Activated naive CD8-positive, alpha-beta T cell treated with anti-CD3 and anti-CD28 coated beads for 36 hours (primary cell): ENCODE measurements around the gene GP5. TPM values are rescaled to one million over a fixed set of nuclear protein-coding genes. Genes with fewer than 3 reads are reported as not detected.

Source experiments
- DNase-seq: peaks from one replicate; pipeline ENCODE4 v3.0.0; 2021
- H3K27ac Mint-ChIP-seq: one replicate; pipeline ENCODE4 v1.8.0; 2022; ENCODE audit warnings: mild to moderate bottlenecking, moderate library complexity, mixed read lengths
- H3K27me3 Mint-ChIP-seq: one replicate; pipeline ENCODE4 v1.8.0; 2022; ENCODE audit warnings: mild to moderate bottlenecking, mixed read lengths
- H3K36me3 Mint-ChIP-seq: one replicate; pipeline ENCODE4 v1.8.0; 2021; ENCODE audit warnings: mild to moderate bottlenecking, mixed read lengths
- H3K4me1 Mint-ChIP-seq: one replicate; pipeline ENCODE4 v1.8.0; 2021; ENCODE audit warnings: mixed read lengths
- H3K4me3 Mint-ChIP-seq: one replicate; pipeline ENCODE4 v1.8.0; 2022; ENCODE audit warnings: mild to moderate bottlenecking, moderate library complexity, mixed read lengths
- H3K9me3 Mint-ChIP-seq: one replicate; pipeline ENCODE4 v1.8.0; 2022; ENCODE audit warnings: mixed read lengths
- total RNA-seq, 2 experiments: library from RNA; stranded (reverse); gene quantifications; one replicate each; pipeline ENCODE4 v1.2.3, GENCODE V29; 2021

The GP5 gene
- total RNA-seq, 2 experiments from 2014 or later, result 0.80 TPM

DNA sequence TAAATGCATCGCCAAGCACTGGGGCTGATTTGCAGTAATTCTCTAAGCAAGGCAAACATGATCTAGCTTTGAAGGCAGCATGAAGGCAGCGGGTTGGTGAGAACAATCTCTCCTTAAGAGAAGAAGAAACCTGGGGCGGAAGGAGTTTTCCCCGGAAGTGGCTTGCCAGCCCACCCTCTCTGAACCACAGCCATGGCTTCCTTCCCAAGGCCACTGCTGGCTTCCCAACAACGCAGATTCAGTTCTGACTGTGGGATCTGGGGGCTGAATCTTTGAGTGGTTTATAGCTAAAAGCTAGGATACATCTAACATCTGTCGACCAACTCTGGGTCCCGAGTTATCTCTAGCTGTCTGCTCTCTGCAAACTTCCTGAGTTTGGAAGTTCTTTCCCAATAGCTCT lies 43.7 kb downstream of the GP5 start:
- Mint-ChIP-seq H3K27me3 (no peaks in the 10 kb centered on the region), H3K27ac (no peak overlapping the region), H3K4me1 (no peaks in the 10 kb centered on the region), H3K36me3 (no peaks in the 10 kb centered on the region), H3K9me3 (no peaks in the 10 kb centered on the region), H3K4me3 (no peak overlapping the region)
- no peak for DNase-seq

DNA sequence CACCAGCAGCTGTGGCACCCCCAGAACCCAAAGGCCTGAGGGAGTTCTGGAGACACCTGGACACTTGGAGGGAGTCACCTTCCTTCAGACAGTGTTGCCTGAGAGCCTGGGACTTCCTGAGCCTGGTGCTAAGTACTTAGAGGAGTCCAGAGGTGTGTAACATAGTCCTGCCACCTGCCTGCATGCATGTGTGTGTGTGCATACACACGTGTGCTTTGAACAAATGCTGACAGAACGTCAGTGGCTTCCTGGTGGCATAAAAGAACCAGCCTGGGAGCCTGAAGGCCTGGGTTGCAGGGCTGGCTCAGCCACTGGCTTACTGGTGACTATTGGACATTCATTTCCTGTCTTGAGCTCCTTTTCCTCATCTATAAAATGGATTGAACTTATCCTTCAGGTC lies 44.8 kb downstream of the GP5 start:
- Mint-ChIP-seq H3K27me3 (no peaks in the 10 kb centered on the region), H3K4me3 (no peak overlapping the region), H3K36me3 (no peaks in the 10 kb centered on the region), H3K4me1 (no peaks in the 10 kb centered on the region), H3K9me3 (no peaks in the 10 kb centered on the region), H3K27ac (no peak overlapping the region)
- no peak for DNase-seq

DNA sequence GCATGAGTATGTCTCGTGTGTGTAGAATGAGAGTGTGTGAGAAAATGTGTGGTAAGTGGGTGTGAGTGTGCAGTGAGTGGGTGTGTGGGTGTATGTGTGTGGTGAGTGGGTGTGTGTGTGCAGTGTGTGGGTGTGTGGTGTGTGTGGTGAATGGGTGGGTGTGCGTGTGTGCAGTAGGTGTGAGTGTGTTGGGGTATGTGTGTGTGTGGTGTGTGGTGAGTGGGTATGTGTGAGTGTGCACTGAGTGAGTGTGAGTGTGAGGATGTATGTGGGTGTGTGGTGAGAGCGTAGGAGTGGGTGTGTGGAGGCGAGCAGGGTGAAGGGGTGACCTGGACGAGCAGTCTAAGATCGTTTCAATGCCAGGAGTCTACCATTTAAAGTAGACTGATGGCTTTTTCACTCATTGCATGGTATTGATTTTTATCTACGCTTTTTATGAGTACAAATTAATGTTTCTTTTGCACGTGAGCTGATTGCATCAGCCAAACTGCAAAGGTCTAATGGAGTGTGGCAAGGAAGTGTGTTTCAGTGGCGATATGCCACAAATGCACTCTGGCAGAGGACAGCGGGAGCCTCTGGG lies 46.3 kb downstream of the GP5 start:
- H3K4me3 Mint-ChIP-seq, result no peak overlapping the region
- DNase-seq, result no peak
- H3K4me1 Mint-ChIP-seq, result no peaks in the 10 kb centered on the region
- H3K9me3 Mint-ChIP-seq, result no peaks in the 10 kb centered on the region
- no peaks in the 10 kb centered on the region for H3K27me3 Mint-ChIP-seq
- no peaks in the 10 kb centered on the region for H3K36me3 Mint-ChIP-seq
- no peak overlapping the region for H3K27ac Mint-ChIP-seq

DNA sequence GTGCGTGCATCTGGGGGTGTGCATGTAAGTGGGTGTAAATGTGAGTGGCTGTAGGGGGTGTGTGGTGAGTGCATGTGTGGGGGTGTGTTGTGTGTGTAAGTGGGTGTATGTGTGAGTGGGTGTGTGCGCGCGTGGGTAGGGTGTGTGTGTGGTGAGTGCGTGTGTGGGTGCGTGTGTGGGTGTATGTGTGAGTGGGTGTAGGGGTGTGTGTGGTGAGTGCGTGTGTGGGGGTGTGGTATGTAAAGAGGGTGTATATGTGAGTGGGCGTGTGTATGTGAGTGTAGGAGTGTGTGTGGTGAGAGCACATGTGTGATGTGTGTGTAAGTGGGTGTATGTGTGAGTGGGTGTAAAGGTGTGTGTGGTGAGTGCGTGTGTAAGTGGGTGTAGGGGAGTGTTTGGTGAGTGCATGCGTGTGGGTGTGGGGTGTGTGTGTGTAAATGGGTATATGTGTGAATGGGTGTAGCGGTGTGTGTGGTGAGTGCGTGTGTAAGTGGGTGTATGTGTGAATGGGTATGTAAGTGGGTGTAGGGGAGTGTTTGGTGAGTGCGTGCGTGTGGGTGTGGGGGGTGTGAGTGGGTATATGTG lies 47.0 kb downstream of the GP5 start:
- H3K4me1 Mint-ChIP-seq, result no peaks in the 10 kb centered on the region
- DNase-seq, result no peak
- no peaks in the 10 kb centered on the region for H3K9me3 Mint-ChIP-seq
- no peak overlapping the region for H3K27ac Mint-ChIP-seq
- no peak overlapping the region for H3K4me3 Mint-ChIP-seq
- H3K27me3 Mint-ChIP-seq, result no peaks in the 10 kb centered on the region
- H3K36me3 Mint-ChIP-seq, result no peaks in the 10 kb centered on the region

DNA sequence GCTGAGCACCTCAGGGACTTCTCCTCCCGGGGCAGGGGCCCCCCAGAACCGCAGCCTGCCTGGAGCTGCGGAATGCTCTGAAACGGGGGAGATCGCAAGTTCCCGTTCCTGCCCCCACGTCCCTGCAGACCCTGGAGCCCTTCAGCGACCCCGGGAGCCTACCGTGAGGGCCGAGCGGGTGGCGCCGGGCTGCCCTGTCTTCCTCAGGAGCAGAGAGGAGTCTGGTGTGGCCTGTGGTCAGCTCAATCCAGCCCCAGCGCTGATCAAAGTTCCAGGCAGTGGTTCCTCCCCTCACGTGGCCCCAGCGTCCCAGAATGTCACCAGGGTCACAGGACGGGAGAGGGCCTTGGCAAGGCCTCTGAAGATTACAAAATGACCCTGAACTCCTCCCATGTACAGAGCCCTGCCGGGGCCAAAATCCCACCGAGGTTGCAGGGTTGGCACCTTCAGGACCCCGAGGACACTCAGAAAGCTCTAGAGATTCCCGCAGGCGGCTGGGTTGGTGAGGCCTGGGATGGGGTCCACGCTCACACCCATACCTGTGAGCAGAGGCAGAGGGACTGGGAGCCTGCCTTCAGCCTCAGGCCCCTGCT lies 47.9 kb downstream of the GP5 start, which contains the start of gene CPN2:
TSS of gene CPN2 (minus strand) at position 249 of the 593 bp plus-strand sequence. CDS start 8,626 bp downstream, outside the sequence.
- no peak for DNase-seq
- H3K36me3 Mint-ChIP-seq, result no peaks in the 10 kb centered on the region
- H3K27me3 Mint-ChIP-seq, result no peaks in the 10 kb centered on the region
- H3K4me3 Mint-ChIP-seq, result no peak within 1 kb of the TSS
- no peaks in the 10 kb centered on the region for H3K4me1 Mint-ChIP-seq
- H3K27ac Mint-ChIP-seq, result no peak within 1 kb of the TSS
- H3K9me3 Mint-ChIP-seq, result no peaks in the 10 kb centered on the region

DNA sequence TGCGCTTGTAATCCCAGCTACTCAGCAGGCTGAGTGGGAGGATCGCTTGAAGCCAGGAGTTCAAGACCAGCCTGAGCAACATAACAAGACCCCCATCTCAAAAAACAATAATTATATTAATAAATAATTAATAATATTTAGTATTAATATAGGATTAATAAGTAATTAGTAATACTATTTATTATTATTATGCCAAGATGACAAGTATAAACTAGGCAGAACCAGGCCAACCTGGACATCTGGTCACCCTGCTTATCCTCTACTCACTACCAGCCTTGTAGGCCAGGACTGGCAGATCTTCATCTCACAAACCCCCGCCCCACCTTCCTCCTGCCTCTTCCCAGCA lies 48.4 kb downstream of the GP5 start:
- H3K27ac Mint-ChIP-seq, result no peak overlapping the region
- H3K4me1 Mint-ChIP-seq, result no peaks in the 10 kb centered on the region
- no peaks in the 10 kb centered on the region for H3K36me3 Mint-ChIP-seq
- no peak for DNase-seq
- no peaks in the 10 kb centered on the region for H3K27me3 Mint-ChIP-seq
- H3K9me3 Mint-ChIP-seq, result no peaks in the 10 kb centered on the region
- H3K4me3 Mint-ChIP-seq, result no peak overlapping the region

DNA sequence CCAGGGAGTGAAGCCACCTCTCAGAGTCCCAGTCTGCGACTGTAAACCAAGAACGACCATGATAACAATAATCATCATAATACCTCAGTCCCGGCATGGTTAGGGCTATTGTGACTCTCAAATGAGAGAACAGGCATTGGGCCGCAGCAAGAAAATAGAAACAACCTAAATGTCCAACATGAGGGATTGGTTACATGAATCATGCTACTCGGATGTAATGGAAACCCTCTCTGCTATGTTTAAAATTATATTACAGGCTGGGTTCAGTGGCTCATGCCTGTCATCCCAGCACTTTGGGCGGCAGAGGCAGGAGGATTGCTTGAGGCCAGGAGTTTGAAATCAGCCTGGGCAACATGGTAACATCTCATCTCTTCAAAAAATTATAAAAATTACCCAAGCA lies 50.7 kb downstream of the GP5 start:
- Mint-ChIP-seq H3K27ac (no peak overlapping the region), H3K4me1 (peaks cover 5% of the 10 kb centered on the region), H3K27me3 (peaks cover 5% of the 10 kb centered on the region), H3K4me3 (no peak overlapping the region), H3K9me3 (no peaks in the 10 kb centered on the region), H3K36me3 (no peaks in the 10 kb centered on the region)
- no peak for DNase-seq

DNA sequence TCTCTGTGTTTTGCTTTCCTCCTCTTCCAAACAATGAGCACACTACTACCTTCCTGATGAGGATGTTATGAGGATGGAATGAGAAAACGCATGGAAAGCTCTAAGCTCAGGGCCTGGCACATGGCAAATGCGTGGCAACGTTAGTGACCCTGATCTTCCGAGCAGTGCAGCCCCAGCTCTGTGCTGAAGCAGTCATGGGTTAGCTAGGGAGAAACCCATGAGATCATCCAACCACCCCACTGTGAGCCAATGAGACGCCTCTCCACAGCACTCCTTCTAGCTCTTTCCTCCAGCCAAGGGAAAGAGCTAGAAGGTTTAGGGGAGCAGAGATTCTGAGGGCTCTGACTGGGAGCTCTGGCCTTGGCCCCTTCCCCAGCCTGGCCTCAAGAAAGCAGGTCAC lies 52.4 kb downstream of the GP5 start:
- Mint-ChIP-seq H3K27ac (no peak overlapping the region), H3K4me1 (peaks cover 5% of the 10 kb centered on the region), H3K9me3 (no peaks in the 10 kb centered on the region), H3K36me3 (no peaks in the 10 kb centered on the region), H3K27me3 (peaks cover 11% of the 10 kb centered on the region), H3K4me3 (no peak overlapping the region)
- DNase-seq, result no peak

DNA sequence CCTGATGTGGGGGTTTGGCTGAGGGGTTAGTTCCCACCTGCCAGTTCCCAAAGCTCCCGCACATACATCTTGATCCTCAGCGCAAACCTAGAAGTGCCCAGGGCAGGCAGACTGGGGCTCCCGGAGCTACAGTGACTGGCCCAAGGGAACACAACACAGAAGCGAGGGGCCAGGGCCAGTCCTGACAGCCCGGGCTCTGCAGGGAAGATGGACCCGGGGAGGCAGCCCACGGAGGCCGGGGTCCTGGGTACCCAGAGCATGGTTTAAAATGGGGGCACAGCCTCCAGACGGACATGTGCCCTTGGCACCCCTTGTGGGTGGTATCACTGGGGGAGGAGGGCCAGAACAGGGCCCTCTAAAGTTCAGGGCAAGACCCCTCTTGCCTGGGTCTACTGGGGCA lies 53.0 kb downstream of the GP5 start:
- peaks cover 5% of the 10 kb centered on the region for H3K4me1 Mint-ChIP-seq
- no peak overlapping the region for H3K27ac Mint-ChIP-seq
- DNase-seq, result no peak
- no peak overlapping the region for H3K4me3 Mint-ChIP-seq
- no peaks in the 10 kb centered on the region for H3K9me3 Mint-ChIP-seq
- peaks cover 11% of the 10 kb centered on the region for H3K27me3 Mint-ChIP-seq
- H3K36me3 Mint-ChIP-seq, result no peaks in the 10 kb centered on the region

Other genes starting within 250 kb of the GP5 start
- gene CPN2, start 47.9 kb downstream of the GP5 start, total RNA-seq, result not detected
- not detected for gene LRRC15, start 29.5 kb downstream of the GP5 start, total RNA-seq
- 100 to 1,000 TPM; 113 to 124 TPM for gene ATP13A3, start 87.7 kb upstream of the GP5 start, total RNA-seq
- 1 to 10 TPM; 3.0 to 4.4 TPM for gene TMEM44, start 234.2 kb upstream of the GP5 start, total RNA-seq